Activated CD8-positive, alpha-beta memory T cell treated with anti-CD3 and anti-CD28 coated beads, Interleukin-2, amount 50 U/mL, for 1 hour (primary cell): ENCODE measurements around the gene HACL1.
A peak's percentile ranks its signal among the peaks of the same experiment; 100 is the strongest.
"Not testable (repeated sequence)": the region's sequence is repeated elsewhere in the genome, so short reads cannot be mapped to it uniquely, and the experiment has no call there.

Source experiments
- DNase-seq: peaks from one replicate; pipeline ENCODE4 v3.0.0-alpha.2; 2020; ENCODE audit errors: extremely low read depth

HACL1 gene

DNA sequence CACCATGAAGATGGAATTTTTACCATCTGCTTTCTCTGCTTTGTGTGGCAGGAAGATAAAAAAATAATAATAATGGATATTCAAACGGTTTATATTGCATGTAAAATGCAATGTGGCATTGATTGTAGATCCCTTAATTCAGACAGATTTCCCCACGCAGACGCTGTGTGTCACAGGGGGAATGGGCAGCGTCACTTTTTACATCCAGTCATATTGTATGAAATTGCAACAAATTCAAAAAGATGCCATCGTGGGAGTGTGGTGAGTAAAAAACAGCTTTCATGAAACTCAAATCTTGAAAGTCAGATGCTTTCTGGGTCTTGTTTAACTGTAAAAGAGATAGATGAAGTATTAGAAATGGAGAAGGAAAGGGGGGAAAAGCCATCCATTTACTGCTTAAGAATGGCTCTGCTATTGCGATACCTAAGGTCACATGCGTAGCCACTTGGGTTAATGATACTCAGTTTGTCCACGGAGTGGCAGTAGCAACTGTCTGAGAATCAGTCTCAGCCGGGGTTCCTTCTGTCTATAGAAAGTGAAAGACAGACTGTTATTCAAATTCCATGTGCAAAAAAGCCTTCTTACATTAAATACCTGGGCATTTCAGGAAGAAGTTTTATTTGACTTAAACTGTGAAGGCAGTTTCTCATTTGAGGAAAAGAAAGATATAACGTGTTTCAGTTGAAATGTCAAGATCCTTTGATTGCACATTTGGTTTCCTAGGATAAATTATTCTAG lies 28.7 kb upstream of the HACL1 start:
- DNase-seq = peak; percentile 28

DNA sequence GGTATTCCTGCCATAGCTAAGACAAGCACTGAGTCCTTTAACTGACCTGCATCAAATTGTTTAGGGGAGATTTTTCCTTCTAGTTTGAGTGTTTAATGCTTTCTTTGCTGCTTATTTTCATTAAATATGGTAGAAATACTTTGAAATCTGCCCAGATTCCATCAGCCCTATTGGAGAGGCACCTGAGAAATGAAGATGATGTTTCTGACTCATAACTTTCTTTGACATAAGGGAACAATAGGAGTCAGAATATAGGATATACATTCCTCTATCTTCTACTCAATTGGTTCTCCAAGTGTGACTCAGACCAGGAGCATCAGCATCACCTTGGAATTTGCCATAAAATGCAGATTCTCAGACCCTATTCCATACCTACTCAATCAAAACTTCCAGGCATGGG lies 27.6 kb upstream of the HACL1 start:
- DNase-seq = no peak

DNA sequence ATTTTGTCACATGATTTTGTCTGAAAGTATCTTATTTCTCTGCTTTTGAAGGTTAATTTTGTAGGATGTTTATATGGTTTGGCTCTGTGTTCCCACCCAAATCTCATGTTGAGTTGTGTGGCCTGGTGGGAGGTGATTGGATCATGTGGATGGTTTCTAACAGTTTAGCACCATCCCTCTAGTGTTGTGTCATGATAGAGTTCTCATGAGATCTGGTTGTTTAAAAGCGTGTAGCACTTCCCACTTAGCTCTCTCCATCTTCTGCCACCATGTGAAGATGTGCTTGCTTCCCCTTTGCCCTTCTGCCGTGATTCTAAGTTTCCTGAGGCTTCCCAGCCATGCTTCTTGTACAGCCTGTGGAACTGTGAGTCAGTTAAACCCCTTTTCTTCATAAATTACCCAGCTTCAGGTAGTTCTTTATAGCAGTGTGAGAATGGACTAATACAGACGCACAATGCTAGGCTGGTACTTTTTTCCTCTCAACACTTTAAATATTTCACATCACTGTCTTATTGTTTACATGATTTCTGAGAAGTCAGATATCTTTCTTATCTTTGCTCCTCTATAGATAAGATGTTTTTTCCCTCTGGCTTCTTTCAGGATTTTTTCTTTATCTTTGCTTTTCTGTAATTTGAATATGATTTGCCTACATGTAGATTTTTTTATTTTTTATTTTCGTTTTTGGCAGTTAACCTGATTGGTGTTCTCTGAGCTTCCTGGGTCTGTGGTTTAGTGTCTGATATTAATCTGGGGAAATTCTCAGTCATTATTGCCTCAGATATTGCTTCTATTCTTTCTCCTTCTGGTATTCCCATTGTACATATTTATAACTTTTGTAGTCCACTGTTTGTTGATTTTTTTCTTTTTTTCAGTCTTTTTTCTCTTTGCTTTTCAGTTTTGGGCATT lies 22.4 kb upstream of the HACL1 start:
- DNase-seq = no peak

DNA sequence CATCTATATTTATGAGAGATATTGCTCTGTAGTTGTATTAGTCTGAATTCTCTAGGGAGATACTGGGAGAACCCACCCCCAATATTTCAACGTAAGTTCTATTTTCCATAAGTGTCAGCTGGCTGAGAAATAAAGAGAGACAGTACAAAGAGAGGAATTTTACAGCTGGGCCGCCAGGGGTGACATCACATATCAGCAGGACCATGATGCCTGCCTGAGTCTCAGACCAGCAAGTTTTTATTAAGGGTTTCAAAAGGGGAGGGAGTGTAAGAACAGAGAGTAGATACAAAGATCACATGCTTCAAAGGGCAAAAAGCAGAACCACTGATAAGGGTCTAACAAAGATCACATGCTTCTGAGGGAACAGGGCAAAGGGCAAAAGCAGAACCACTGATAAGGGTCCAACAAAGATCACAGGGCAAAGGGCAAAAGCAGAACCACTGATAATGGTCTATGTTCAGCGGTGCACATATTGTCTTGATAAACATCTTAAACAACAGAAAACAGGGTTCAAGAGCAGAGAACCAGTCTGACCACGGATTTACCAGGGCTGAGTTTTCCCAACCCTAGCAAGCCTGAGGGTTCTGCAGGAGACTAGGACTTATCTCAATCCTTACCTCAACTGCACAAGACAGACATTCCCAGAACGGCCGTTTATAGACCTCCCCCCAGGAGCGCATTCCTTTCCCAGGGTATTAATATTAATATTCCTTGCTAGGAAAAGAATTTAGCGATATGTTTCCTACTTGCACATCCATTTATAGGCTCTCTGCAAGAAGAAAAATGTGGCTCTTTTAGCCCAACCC lies 18.5 kb upstream of the HACL1 start:
- DNase-seq = not testable (repeated sequence)

DNA sequence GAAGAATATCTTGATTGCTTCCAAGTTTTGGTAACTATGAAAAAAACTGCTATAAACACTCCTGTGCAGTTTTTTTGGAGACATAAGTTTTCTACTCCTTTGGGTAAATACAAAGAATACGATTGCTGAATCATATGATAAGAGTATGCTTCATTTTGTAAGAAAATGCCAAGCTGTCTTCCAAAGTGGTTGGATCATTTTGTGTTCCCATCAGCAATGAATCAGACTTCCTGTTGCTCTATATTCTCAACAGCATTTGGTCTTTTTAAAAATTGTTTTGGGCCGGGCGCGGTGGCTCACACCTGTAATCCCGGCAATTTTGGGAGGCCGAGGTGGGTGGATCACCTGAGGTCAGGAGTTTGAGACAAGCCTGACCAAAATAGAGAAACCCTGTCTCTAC lies 14.7 kb upstream of the HACL1 start:
- DNase-seq = no peak

DNA sequence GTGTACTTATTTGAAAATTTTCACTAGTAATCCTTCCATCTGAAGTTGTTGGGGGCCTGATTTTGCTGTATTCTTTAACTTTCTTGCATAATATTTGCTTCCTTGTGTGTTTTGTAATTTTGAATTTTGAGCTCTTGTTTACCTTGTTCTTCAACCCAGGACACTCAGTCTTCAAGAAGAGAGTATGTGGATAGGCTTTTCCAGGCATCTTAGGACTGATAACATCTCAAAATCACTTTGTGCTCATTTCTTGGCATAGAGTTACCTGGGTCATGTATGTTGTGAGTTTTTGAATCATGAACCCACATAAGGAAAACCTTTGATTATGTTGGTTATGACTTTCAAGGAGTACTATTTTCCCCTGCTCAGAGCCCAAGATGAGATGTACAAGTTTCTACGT lies 13.6 kb upstream of the HACL1 start:
- no peak for DNase-seq

DNA sequence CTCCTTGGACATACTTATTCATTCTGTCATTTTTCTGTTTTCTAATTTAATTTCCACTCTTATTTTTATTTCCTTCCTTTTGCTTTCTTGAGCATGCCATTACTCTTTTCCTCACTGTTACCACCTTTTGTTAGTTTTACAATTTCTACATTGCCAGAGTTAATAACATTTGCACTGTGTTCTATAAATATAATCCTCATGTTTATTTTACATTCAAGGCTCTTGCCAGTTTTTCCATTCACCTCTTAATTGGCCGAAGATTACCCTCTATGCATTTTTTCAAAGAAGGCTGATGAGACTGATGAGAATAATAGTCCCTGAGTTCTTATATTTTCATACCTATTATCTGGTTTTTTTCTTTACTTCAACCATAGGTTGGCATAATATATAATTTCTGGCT lies 10.6 kb upstream of the HACL1 start:
- DNase-seq = no peak

DNA sequence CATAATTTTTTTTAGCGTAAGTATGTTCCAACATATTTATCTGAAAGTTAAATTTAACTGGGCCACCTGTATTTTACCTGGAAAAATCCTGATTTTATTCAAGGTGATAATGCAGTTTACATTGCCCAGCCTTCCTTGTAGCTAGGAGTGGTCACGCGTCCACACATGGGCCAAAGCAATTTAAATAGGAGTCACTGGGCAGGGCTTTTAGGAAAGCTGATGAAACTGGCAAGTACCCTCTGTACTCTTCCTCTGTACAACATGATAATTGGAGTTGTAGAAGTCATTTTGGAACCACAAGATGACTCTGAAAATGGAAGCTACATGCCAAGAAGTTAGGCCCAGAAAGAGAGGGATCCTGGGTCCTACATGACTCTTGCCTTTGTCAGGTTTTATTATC lies 9.6 kb upstream of the HACL1 start:
- DNase-seq = no peak

DNA sequence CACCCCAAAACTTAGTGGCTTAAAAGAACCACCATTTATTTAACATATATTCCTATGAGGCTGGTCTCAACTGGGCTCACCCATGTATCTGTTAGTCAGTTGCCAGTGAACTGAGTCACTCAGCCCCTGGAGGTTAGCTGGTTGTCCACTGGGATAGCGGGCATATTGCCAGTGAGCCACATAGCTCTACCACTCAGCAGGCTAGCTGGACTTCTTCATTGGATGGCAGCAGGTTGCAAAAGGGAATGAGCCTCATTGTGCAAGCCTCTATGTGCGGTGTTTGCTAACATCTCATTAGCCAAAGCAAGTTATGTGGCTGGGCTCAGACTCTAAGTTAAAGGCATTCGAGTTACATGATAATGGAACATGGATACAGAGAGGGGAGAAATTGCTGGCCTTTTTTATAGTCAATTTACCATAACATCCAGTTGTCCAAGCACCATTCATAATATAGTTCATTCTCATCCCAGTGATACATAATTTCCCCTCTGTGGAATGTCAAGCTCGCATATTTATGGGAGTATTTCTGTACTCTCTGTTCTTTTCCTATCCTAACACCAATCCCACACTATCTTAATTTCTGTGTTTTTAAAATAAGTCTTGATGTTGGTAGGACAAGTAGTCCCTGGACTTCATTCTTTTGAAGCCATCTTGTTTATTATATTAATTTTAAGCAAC lies 8.9 kb upstream of the HACL1 start:
- no peak for DNase-seq

DNA sequence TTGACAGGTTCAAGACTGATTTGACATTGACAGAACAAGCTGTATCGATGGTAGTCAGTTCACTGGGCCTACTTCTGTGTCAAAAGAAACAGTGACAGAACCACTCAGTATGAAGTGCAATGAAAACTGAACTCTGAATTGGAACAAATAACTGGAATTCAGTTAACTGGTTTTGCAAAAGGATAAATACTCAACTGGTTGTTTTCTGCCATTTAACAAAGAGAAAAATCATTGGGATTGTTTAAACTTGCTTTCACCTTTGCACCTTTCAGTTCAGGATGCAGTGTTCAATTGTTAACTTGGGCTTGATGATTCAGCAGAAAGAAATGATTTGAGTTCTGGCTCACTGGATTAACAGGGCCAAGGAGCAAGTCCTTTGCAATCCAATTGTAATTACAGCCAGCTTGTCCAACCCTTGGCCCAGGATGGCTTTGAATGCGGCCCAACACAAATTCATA lies 5.1 kb upstream of the HACL1 start:
- DNase-seq = no peak

DNA sequence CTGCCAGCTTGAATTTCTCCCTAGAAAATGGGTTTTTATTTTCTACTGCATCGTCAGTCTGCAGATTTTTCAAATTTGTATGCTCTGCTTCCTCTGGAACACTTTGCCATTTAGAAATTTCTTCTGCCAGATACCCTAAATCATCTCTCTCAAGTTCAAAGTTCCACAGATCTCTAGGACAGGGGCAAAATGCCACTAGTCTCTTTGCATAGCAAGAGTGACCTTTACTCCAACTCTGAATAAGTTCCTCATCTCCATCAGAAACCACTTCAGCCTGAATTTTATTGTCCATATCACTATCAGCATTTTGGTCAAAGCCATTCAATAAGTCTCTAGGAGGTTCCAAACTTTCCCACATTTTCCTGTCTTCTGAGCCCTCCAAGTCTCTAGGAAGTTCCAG lies 3.2 kb upstream of the HACL1 start:
- DNase-seq = not testable (repeated sequence)

DNA sequence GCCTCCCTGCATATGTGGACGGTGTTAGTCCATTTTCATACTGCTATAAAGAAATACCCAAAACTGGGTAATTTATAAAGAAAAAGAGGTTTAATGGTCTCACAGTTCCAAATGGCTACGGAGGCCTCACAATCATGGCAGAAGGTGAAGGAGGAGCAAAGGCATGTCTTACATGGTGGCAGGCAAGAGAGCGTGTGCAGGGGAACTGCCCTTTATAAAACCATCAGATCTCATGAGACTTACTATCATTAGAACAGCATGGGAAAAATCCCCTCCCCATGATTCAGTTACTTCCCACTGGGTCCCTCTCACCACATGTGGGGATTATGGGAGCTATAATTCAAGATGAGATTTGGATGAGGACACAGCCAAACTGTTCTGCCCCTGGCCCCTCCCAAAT lies 1.4 kb upstream of the HACL1 start:
- not testable (repeated sequence) for DNase-seq

DNA sequence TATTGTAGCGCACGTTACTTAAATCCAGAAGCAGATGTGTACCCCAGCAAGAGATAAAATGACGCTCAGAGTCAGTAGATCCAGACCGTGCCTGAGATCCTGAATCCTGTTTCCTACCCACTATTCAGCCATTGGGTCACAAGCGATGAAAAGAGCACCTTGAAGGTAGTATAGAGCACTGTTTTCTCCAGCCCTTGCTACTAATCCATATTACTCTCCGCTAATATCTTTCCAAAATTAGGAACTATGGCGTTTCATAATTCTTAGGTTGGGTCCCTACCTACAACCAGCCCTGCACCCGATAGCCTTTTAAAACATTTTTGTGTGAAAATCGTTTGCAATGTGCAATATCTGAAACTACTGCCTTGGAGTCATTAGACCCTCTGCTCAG lies 772 bp upstream of the HACL1 start:
- no peak for DNase-seq

DNA sequence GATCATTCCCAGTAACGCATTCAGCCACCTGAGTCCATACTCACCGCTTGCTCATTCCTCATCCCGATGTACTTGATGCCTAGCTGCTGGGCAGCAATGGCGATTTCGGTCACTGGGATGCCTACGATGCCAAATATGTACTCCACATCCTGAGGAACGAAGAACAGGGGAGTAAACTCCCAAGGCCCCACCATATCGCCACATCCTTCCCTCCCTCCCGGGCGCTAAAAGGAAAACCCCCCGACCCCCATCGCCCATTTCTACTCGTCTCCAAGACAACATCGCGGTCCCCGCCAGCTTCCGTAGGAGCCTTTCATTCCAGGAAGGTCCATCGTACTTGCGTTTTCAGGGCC lies 347 bp downstream of the HACL1 start:
- DNase-seq = no peak

DNA sequence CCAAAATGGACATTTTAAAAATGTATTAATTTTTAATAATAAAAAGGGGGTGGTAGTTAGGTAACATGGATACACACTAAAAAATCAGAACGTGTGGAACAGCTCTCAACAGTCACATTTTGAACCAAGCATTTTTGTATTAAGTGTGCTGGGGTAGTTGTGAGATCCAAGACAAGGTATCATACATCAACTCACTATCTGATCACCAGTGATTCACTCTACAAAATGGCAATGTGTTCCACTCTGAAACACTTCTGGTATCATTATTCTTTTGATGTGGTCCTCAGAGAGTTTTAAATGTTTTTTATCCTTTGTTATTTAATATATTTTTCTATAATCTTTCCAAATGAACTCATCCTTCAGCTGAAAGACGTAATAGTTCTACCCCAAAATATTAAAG lies 5.4 kb downstream of the HACL1 start:
- DNase-seq = no peak

DNA sequence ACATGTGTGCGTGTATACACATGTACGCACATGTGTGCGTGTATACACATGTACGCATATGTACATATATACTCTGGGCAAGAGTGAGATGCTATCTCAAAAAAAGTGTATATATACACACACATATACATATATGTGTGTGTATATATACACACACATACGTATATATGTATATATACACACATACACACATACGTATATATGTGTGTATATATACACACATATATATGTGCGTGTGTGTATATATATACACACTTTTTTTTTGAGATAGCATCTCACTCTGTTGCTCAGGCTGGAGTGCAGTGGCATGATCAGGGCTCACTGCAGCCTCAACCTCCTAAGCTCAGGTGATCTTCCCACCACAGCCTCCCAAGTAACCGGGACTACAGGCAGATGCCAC lies 8.4 kb downstream of the HACL1 start:
- DNase-seq = no peak

DNA sequence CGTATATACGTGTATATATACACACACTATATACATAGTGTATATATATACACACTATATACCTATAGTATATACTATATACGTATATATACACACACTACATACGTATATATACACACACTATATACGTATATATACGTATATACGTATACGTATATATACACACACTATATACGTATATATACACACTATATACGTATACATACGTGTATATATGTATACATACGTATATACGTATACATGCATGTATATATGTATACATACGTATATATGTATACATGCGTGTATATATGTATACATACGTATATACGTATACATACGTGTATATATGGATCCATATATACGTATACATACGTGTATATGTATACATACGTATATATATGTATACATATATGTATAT lies 9.4 kb downstream of the HACL1 start:
- no peak for DNase-seq

DNA sequence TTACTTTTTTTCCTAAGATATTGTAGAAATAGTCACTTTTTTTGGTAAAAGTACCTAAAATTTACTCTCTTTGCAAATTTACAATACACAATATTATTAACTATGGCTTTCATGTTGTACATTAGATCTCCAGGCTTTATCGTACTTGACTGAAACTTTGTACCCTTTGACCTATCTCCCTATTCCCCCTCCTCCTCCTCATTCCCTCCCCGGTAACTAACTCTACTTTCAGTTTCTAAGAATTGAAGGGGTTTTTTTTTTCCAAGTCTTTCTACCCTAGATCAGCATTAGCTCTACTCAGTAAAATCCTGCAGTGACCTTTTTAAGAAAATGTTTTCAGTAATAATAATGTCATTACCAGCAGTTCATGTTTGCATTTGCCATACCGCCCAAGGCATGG lies 10.1 kb downstream of the HACL1 start:
- DNase-seq = no peak

DNA sequence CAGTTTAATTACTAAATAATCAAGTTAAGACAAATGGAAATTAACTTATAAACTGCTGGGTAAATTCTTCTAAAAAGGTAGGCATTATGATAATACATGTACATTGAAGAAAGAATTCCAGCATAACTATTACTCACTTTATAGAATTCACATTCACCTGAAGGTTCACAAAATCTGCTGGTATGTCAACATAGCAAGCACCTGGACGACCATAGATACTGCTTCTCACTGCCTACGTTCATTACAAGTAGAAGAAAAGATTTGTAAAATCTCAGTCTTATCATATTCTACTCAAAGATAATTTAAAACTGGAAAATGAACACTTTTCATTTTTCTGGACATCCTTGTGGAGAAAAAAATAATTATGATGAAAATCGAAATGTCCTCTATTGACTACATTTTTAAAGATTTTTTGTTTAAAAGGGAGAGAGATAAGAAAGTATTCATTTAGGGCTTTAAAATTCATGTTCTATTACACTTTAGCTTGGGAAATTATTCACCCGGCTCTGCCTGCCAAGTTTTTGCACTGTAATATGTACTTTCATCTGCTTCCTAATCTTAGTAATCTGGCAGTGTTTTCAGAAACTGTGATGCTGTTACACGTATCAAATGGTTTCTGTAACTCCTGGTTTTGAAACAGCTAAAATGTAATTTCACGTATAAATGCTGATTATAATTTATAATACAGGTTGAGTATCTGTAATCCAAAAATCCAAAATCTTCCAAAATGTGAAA lies 16.1 kb downstream of the HACL1 start:
- DNase-seq = no peak

DNA sequence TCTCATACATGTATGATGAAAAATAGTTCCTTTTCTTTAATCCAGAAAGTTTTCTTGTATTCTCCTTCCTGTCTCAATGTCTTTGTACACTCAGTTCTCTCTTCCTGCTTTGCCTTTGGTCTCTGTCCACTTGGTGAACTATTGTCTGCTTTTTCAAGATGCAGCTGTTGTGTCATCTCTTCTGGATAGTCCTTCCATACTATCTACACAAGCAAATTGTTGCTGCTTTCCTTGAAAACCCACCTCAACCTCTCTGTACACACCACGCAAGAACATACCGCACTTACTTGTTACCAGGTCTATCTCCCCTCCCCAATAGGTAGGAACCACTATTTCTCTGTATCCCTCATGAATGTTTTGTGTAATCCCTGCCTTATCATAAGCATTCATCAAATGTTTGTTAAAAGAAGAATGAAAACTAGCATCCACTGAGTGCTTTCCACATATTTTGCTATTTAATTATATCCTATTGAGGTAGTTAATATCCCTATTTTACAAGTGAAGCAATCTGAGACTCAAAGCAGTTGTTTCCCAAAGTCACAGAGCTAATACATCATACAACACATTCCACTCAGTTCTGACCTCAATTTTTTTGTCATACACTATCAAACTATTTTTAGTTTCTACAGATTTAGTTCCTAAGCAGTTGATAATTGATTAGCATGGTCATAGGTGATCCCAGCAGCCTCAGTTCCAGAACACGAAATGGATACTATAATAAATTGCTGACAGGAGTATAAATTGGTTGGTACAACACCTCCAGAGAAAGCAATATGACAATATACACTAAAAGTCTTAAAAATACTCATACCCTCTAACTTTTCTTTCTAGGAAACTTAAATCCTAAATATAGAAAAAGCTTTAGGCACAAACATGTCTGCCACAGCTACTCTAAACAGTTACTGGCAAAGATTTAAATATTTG lies 19.6 kb downstream of the HACL1 start:
- DNase-seq = no peak
